Measurements from ENCODE around the gene MICAL3. TPM values are rescaled to one million over a fixed set of nuclear protein-coding genes. Genes with fewer than 3 reads are reported as not detected.

Gene MICAL3
- polyA plus RNA-seq, 1 of the 3 experiments (the other 2 are of a cell fraction) = 83.1 TPM

DNA sequence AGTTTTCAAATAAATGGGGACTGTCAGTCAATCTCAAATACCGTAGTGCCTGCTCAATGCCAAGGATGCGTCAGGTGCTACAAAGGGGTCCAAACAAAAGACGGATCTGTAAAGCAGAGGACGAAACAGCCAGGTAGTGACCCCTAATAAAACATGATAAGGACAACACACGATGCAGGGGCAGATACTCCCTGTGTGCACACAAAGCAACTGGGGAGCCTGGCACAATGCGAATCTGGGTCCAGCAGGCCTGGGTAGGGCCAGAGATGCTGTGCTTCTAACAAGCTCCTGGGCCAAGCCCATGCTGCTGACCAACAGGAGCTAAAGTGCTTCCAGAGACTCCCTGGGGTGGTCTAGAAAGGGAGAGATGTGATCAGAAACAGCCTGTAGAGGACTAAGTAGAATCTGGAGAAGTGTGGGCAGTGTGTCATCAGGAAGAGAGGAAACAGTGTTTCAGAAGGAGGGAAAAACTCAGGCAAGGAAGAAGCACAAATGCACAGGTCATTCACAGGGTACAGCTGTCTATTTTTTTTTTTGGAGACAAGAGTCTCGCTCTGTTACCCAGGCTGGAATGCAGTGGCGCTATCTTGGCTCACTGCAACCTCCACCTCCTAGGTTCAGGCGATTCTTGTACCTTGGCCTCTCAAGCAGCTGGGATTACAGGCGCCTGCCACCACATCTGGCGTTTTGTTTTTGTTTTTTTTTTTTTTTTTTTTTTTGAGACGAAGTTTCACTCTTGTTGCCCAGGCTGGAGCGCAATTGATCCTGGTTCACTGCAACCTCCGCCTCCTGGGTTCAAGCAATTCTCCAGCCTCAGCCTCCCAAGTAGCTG, 74.5 kb downstream of the MICAL3 start:
- Histone ChIP-seq H3K9me3 (no peaks in the 10 kb centered on the region), H3K36me3 (replicated peaks in 1 of 2; ENCODE audit: control insufficient read depth in 1 of 2, insufficient read depth in 2 of 2, low read length in 1 of 2) (no peaks in the 10 kb centered on the region), H3F3A (replicated peaks; ENCODE audit: insufficient read depth) (no peaks in the 10 kb centered on the region), H4K20me1 (ENCODE audit: insufficient read depth) (peaks cover 74% of the 10 kb centered on the region), H3K4me2 (peak overlapping the region; percentile 8; the same call in 1 of the 2 replicates), H2AFZ (ENCODE audit: low read depth) (no peak overlapping the region), H3K79me2 (ENCODE audit: insufficient read depth) (peaks cover 92% of the 10 kb centered on the region), H3K9ac (no peak overlapping the region), H3K4me1 (ENCODE audit: control insufficient read depth in 1 of 2, insufficient read depth in 2 of 2, low read depth in 1 of 2, low read length in 1 of 2) (peaks cover 9 to 44% of the 10 kb centered on the region in 2 experiments; a peak in 2 of 4 replicates), H3K9me2 (no peaks in the 10 kb centered on the region), H3K4me3 (ENCODE audit: low read depth in 2 of 2, low read length in 1 of 2) (no peak overlapping the region), H3K27me3 (ENCODE audit: insufficient read depth) (no peaks in the 10 kb centered on the region), H3K27ac (ENCODE audit: low read depth in 2 of 2, low read length in 1 of 2) (peak overlapping the region; percentile 17 to 23; a peak in 2 of 4 replicates)
- 96% methylated on average over 14 of the region's 14 CpGs for WGBS (ENCODE audit: low lambda C conversion rate)
- TF ChIP-seq TAF1 (IDR thresholded peaks at IDR 0.05; ENCODE audit: borderline replicate concordance, low read depth, low read length) = no peak
- no peak for TF ChIP-seq FOXM1 (IDR thresholded peaks at IDR 0.05; ENCODE audit: low read depth)
- TF ChIP-seq, protein P1, sequence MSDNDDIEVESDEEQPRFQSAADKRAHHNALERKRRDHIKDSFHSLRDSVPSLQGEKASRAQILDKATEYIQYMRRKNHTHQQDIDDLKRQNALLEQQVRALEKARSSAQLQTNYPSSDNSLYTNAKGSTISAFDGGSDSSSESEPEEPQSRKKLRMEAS (IDR thresholded peaks at IDR 0.05; ENCODE audit: low read depth) = no peak
- no peak for TF ChIP-seq RFX5 (IDR thresholded peaks at IDR 0.05; ENCODE audit: low read length)
- no peak for TF ChIP-seq SIN3A (IDR thresholded peaks at IDR 0.05; ENCODE audit: borderline replicate concordance, low read depth, low read length)
- no peak for TF ChIP-seq FOSL2 (IDR thresholded peaks at IDR 0.05; ENCODE audit: borderline replicate concordance, low read depth)
- no peak for TF ChIP-seq EZH2phosphoT487 (IDR thresholded peaks at IDR 0.05; ENCODE audit: borderline replicate concordance, low read depth)
- TF ChIP-seq YY1 (IDR thresholded peaks at IDR 0.05; ENCODE audit: low read depth) = no peak
- no peak for TF ChIP-seq FOXJ3 (CRISPR knock-in tag; IDR thresholded peaks at IDR 0.05)
- no peak for TF ChIP-seq RAD21 (IDR thresholded peaks at IDR 0.05; ENCODE audit: low read length)
- TF ChIP-seq, protein P2, sequence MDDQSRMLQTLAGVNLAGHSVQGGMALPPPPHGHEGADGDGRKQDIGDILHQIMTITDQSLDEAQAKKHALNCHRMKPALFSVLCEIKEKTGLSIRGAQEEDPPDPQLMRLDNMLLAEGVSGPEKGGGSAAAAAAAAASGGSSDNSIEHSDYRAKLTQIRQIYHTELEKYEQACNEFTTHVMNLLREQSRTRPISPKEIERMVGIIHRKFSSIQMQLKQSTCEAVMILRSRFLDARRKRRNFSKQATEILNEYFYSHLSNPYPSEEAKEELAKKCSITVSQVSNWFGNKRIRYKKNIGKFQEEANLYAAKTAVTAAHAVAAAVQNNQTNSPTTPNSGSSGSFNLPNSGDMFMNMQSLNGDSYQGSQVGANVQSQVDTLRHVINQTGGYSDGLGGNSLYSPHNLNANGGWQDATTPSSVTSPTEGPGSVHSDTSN (IDR thresholded peaks at IDR 0.05) = no peak
- TF ChIP-seq, protein P3, sequence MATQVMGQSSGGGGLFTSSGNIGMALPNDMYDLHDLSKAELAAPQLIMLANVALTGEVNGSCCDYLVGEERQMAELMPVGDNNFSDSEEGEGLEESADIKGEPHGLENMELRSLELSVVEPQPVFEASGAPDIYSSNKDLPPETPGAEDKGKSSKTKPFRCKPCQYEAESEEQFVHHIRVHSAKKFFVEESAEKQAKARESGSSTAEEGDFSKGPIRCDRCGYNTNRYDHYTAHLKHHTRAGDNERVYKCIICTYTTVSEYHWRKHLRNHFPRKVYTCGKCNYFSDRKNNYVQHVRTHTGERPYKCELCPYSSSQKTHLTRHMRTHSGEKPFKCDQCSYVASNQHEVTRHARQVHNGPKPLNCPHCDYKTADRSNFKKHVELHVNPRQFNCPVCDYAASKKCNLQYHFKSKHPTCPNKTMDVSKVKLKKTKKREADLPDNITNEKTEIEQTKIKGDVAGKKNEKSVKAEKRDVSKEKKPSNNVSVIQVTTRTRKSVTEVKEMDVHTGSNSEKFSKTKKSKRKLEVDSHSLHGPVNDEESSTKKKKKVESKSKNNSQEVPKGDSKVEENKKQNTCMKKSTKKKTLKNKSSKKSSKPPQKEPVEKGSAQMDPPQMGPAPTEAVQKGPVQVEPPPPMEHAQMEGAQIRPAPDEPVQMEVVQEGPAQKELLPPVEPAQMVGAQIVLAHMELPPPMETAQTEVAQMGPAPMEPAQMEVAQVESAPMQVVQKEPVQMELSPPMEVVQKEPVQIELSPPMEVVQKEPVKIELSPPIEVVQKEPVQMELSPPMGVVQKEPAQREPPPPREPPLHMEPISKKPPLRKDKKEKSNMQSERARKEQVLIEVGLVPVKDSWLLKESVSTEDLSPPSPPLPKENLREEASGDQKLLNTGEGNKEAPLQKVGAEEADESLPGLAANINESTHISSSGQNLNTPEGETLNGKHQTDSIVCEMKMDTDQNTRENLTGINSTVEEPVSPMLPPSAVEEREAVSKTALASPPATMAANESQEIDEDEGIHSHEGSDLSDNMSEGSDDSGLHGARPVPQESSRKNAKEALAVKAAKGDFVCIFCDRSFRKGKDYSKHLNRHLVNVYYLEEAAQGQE (IDR thresholded peaks at IDR 0.05; ENCODE audit: low read depth, low read length) = no peak
- no peak for TF ChIP-seq NRF1 (IDR thresholded peaks at IDR 0.05; ENCODE audit: low read depth, low read length)
- TF ChIP-seq POLR2AphosphoS5 (IDR thresholded peaks at IDR 0.05; ENCODE audit: low read depth, low read length) = no peak
- no peak for TF ChIP-seq IRF3 (IDR thresholded peaks at IDR 0.05; ENCODE audit: low read depth, low read length)
- CTCF ChIA-PET = no interaction called here
- no peak for DNase-seq
- POLR2A ChIA-PET = interaction anchor here (0.6 kb wide), 1 partner anchor 11 kb away, joined by 4 read pairs; no protein-coding TSS in a partner anchor
